Neural cell (in vitro differentiated cells): ENCODE data around the gene MSI2. TPM values are rescaled to one million over a fixed set of nuclear protein-coding genes. Genes with fewer than 3 reads are reported as not detected.

Experiments used
- H2AFZ ChIP-seq: fragments of 200-600, 300-800 bp; sonication (generic), shearing (Covaris generic); 2 replicates; pipeline ENCODE4 v1.6.0; 2014; ENCODE audit warnings: low read depth, mild to moderate bottlenecking, antibody characterized with exemption, low read length, moderate library complexity
- H3F3A ChIP-seq: fragments of 200-600 bp; shearing (Covaris generic); 2 replicates; pipeline ENCODE4 v1.6.1; 2016; ENCODE audit warnings: mild to moderate bottlenecking, moderate library complexity, mixed read lengths, antibody characterized with exemption, low read length; ENCODE audit not compliant: insufficient read depth, poor library complexity, severe bottlenecking
- H3K27ac ChIP-seq: fragments of 200-600, 300-800 bp; sonication (generic), shearing (Covaris generic); 2 replicates; pipeline ENCODE4 v1.5.1; 2014; ENCODE audit warnings: mild to moderate bottlenecking, low read length, moderate library complexity
- H3K27me3 ChIP-seq: fragments of 300-800, 200-600 bp; sonication (generic), shearing (Covaris generic); 2 replicates; pipeline ENCODE4 v1.6.0; 2014; ENCODE audit warnings: mild to moderate bottlenecking, low read depth, low read length, moderate library complexity; ENCODE audit not compliant: insufficient read depth
- H3K36me3 ChIP-seq: fragments of 300-800, 200-600 bp; sonication (generic), shearing (Covaris generic); 2 replicates; pipeline ENCODE4 v1.5.1; 2014; ENCODE audit warnings: mild to moderate bottlenecking, antibody characterized with exemption, low read length, moderate library complexity; ENCODE audit not compliant: insufficient read depth
- H3K4me2 ChIP-seq: fragments of 300-800, 200-600 bp; sonication (generic), shearing (Covaris generic); 2 replicates; pipeline ENCODE4 v1.6.0; 2014; ENCODE audit warnings: mild to moderate bottlenecking, low read length
- H3K4me3 ChIP-seq: fragments of 300-800, 200-600 bp; sonication (generic), shearing (Covaris generic); 2 replicates; pipeline ENCODE4 v1.5.1; 2014; ENCODE audit warnings: mild to moderate bottlenecking, low read length, moderate library complexity
- H3K79me2 ChIP-seq: fragments of 200-600 bp; shearing (Covaris generic); replicated peaks from 2 replicates; pipeline ENCODE4 v1.6.0; 2014; ENCODE audit warnings: mild to moderate bottlenecking, low read length, moderate library complexity; ENCODE audit not compliant: insufficient read depth
- H3K9ac ChIP-seq: fragments of 300-800, 200-600 bp; sonication (generic), shearing (Covaris generic); 2 replicates; pipeline ENCODE4 v1.6.1; 2016; ENCODE audit warnings: mild to moderate bottlenecking, low read length, mixed read lengths
- H3K9me2 ChIP-seq: fragments of 200-600 bp; shearing (Covaris generic); 2 replicates; pipeline ENCODE4 v1.6.1; 2016; ENCODE audit warnings: mild to moderate bottlenecking, low read length, mixed read lengths; ENCODE audit not compliant: insufficient read depth
- H3K9me3 ChIP-seq: fragments of 200-600, 300-800 bp; sonication (generic), shearing (Covaris generic); 2 replicates; pipeline ENCODE4 v1.6.1; 2016; ENCODE audit warnings: mild to moderate bottlenecking, mixed run types, low read length, moderate library complexity, mixed read lengths
- H4K20me1 ChIP-seq: fragments of 200-600 bp; shearing (Covaris generic); 2 replicates; pipeline ENCODE4 v1.6.1; 2016; ENCODE audit warnings: mild to moderate bottlenecking, mixed run types; ENCODE audit not compliant: insufficient read depth
- EP300 ChIP-seq: fragments of 450-650 bp; conservative IDR thresholded peaks from 2 replicates; pipeline ENCODE4 v1.6.1; 2014; ENCODE audit warnings: antibody characterized with exemption, mild to moderate bottlenecking, moderate library complexity; ENCODE audit not compliant: poor library complexity, severe bottlenecking
- EZH2 ChIP-seq: fragments of 200-600, 300-800 bp; shearing (Covaris generic), sonication (generic); IDR thresholded peaks from 2 replicates; pipeline ENCODE4 v1.6.1; 2014; ENCODE audit warnings: antibody characterized with exemption, low read length, borderline replicate concordance, mild to moderate bottlenecking; ENCODE audit not compliant: insufficient read depth, poor library complexity, severe bottlenecking
- MXI1 ChIP-seq: fragments of 450-650 bp; conservative IDR thresholded peaks from 2 replicates; pipeline ENCODE4 v1.6.1; 2014; ENCODE audit warnings: antibody characterized with exemption, mild to moderate bottlenecking; ENCODE audit not compliant: poor library complexity, severe bottlenecking
- POLR2AphosphoS5 ChIP-seq: IDR thresholded peaks from 2 replicates; pipeline ENCODE4 v1.6.1; 2012
- RAD21 ChIP-seq: fragments of 450-650 bp; conservative IDR thresholded peaks from 2 replicates; pipeline ENCODE4 v1.6.1; 2014; ENCODE audit warnings: antibody characterized with exemption, mild to moderate bottlenecking, moderate library complexity
- SMC3 ChIP-seq: fragments of 450-650 bp; conservative IDR thresholded peaks from 2 replicates; pipeline ENCODE4 v1.6.1; 2014; ENCODE audit warnings: antibody characterized with exemption, mild to moderate bottlenecking, moderate library complexity; ENCODE audit not compliant: poor library complexity
- TAF1 ChIP-seq: IDR thresholded peaks from 2 replicates; pipeline ENCODE4 v1.6.1; 2012; ENCODE audit warnings: low read depth
- polyA plus RNA-seq: library from polyadenylated mRNA; depleted of rRNA; stranded (reverse); fragments of >200 nt; gene quantifications from 2 replicates; pipeline ENCODE4 v1.2.3, GENCODE V29; 2014
- TF ChIP-seq, protein P1 (sequence below): IDR thresholded peaks from 2 replicates; pipeline ENCODE4 v1.6.1; 2012; ENCODE audit warnings: borderline replicate concordance
- TF ChIP-seq, protein P2 (sequence below): fragments of 450-650 bp; IDR thresholded peaks from 2 replicates; pipeline ENCODE4 v1.5.1; 2014; ENCODE audit warnings: antibody characterized with exemption, mild to moderate bottlenecking, moderate library complexity; ENCODE audit not compliant: poor library complexity, severe bottlenecking

MSI2 gene
- polyA plus RNA-seq, 1 donor from 2014 or later: 61.4 TPM

DNA sequence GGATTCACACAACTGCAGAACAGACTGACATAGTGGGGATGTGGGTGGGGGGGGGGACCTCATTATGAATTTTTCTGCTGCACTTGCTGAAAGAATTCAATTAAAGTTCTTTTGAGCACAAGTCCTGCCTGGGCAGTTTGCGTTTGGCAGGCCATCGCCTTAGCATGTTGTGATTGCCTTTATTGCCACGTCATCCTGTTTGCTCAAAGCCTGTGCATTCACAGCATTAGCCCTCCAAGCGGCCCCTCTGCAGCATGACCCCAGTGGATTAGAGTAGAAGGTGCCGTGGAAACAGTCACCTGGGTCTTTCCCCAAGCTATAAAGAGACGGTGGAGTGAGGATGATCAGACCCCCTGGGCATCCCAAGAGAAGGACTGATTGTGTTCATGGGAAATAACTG, 17.2 kb downstream of the MSI2 start:
- Histone ChIP-seq H3K27ac (peak overlapping the region; percentile 91), H3K9ac (peak overlapping the region; percentile 25), H3K36me3 (peaks cover 6% of the 10 kb centered on the region), H3K9me3 (no peaks in the 10 kb centered on the region), H3K79me2 (peaks cover 56% of the 10 kb centered on the region), H3K4me2 (no peak overlapping the region), H4K20me1 (no peaks in the 10 kb centered on the region), H3K27me3 (no peaks in the 10 kb centered on the region), H3K4me3 (no peak overlapping the region), H3K9me2 (no peaks in the 10 kb centered on the region), H2AFZ (no peak overlapping the region), H3F3A (no peaks in the 10 kb centered on the region)
- TF ChIP-seq EZH2: no peak
- TF ChIP-seq, protein P1, sequence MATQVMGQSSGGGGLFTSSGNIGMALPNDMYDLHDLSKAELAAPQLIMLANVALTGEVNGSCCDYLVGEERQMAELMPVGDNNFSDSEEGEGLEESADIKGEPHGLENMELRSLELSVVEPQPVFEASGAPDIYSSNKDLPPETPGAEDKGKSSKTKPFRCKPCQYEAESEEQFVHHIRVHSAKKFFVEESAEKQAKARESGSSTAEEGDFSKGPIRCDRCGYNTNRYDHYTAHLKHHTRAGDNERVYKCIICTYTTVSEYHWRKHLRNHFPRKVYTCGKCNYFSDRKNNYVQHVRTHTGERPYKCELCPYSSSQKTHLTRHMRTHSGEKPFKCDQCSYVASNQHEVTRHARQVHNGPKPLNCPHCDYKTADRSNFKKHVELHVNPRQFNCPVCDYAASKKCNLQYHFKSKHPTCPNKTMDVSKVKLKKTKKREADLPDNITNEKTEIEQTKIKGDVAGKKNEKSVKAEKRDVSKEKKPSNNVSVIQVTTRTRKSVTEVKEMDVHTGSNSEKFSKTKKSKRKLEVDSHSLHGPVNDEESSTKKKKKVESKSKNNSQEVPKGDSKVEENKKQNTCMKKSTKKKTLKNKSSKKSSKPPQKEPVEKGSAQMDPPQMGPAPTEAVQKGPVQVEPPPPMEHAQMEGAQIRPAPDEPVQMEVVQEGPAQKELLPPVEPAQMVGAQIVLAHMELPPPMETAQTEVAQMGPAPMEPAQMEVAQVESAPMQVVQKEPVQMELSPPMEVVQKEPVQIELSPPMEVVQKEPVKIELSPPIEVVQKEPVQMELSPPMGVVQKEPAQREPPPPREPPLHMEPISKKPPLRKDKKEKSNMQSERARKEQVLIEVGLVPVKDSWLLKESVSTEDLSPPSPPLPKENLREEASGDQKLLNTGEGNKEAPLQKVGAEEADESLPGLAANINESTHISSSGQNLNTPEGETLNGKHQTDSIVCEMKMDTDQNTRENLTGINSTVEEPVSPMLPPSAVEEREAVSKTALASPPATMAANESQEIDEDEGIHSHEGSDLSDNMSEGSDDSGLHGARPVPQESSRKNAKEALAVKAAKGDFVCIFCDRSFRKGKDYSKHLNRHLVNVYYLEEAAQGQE: no peak
- TF ChIP-seq MXI1: no peak
- no peak for TF ChIP-seq POLR2AphosphoS5
- TF ChIP-seq TAF1: no peak
- TF ChIP-seq, protein P2, sequence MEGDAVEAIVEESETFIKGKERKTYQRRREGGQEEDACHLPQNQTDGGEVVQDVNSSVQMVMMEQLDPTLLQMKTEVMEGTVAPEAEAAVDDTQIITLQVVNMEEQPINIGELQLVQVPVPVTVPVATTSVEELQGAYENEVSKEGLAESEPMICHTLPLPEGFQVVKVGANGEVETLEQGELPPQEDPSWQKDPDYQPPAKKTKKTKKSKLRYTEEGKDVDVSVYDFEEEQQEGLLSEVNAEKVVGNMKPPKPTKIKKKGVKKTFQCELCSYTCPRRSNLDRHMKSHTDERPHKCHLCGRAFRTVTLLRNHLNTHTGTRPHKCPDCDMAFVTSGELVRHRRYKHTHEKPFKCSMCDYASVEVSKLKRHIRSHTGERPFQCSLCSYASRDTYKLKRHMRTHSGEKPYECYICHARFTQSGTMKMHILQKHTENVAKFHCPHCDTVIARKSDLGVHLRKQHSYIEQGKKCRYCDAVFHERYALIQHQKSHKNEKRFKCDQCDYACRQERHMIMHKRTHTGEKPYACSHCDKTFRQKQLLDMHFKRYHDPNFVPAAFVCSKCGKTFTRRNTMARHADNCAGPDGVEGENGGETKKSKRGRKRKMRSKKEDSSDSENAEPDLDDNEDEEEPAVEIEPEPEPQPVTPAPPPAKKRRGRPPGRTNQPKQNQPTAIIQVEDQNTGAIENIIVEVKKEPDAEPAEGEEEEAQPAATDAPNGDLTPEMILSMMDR: no peak
- no peak for TF ChIP-seq RAD21
- no peak for TF ChIP-seq EP300

DNA sequence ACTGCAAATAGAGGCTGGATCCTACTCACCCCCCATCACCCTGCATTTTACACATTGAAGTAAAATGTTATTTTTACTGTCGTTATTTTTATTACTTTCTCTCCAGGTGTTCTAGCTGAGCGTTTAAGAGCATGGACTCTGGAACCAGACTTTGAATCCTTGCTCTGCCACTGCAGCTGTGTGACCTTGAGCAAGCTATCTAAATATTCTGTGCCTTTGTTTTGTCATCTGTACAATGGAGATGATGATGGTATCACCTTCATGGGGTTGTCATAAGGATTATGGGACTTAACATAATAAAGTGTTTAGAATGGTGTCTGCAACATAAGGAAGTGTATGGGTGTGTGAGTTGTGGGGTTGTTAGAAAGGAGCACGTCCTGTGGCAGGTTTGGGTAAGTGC, 17.8 kb downstream of the MSI2 start:
- Histone ChIP-seq H3F3A (no peaks in the 10 kb centered on the region), H2AFZ (no peak overlapping the region), H4K20me1 (no peaks in the 10 kb centered on the region), H3K79me2 (peaks cover 56% of the 10 kb centered on the region), H3K36me3 (peaks cover 6% of the 10 kb centered on the region), H3K9me2 (no peaks in the 10 kb centered on the region), H3K27ac (peak overlapping the region; percentile 91), H3K4me3 (no peak overlapping the region), H3K9me3 (no peaks in the 10 kb centered on the region), H3K4me2 (no peak overlapping the region), H3K27me3 (no peaks in the 10 kb centered on the region), H3K9ac (no peak overlapping the region)
- TF ChIP-seq EZH2 (no peak), POLR2AphosphoS5 (no peak), TAF1 (no peak), RAD21 (no peak), SMC3 (no peak), EP300 (no peak), MXI1 (no peak)
- TF ChIP-seq, protein P1: no peak
- TF ChIP-seq, protein P2: no peak
